Right lobe of liver (tissue), 6 donors: ENCODE results near the gene GSG1L. TPM values are rescaled to one million over a fixed set of nuclear protein-coding genes. Genes with fewer than 3 reads are reported as not detected.

Source experiments
- ATAC-seq, 4 donors: fragments of 200-7000 bp; cut with Tn5 transposase; one replicate each; pipeline ENCODE4 v1.9.1; 2020; ENCODE audit warnings: mild to moderate bottlenecking in 4 of 4, moderate library complexity in 4 of 4
- DNase-seq, 3 donors: peaks; one replicate each; pipeline ENCODE4 v3.0.0-alpha.2; 2020
- H3K27ac ChIP-seq, 3 donors: fragments of 200-600 bp; one replicate each; pipeline ENCODE4 v1.8.0; 2022
- H3K27me3 ChIP-seq, 2 donors: fragments of 200-600 bp; one replicate each; pipeline ENCODE4 v1.8.0; 2022
- H3K36me3 ChIP-seq, 4 donors: fragments of 200-600 bp; sonication (generic) in 1 of 4; one replicate each; pipeline versions ENCODE4 v1.5.1 to v1.8.0; 2017 to 2022; ENCODE audit warnings: control low read depth in 1 of 4
- H3K4me1 ChIP-seq, 4 donors: fragments of 200-600 bp; sonication (generic) in 1 of 4; one replicate each; pipeline versions ENCODE4 v1.5.1 to v1.8.0; 2017 to 2022; ENCODE audit warnings: control low read depth in 1 of 4
- H3K4me3 ChIP-seq, 3 donors: fragments of 200-600 bp; one replicate each; pipeline ENCODE4 v1.8.0; 2022
- H3K9me3 ChIP-seq, 4 donors: fragments of 200-600 bp; sonication (generic) in 1 of 4; one replicate each; pipeline versions ENCODE4 v1.5.1 to v1.8.0; 2017 to 2022; ENCODE audit warnings: control low read depth in 1 of 4
- POLR2A ChIP-seq: fragments of 450-650 bp; IDR thresholded peaks from one replicate; pipeline ENCODE4 v1.6.1; 2017; ENCODE audit warnings: antibody characterized with exemption, mild to moderate bottlenecking
- WGBS: methylation state at CpG from one replicate; pipeline ENCODE4 v1.1.6; 2018; ENCODE audit warnings: low coverage, low lambda C conversion rate; ENCODE audit not compliant: insufficient coverage; ENCODE audit errors: missing lambda C conversion rate; 5-methylcytosine and 5-hydroxymethylcytosine counted together
- intact Hi-C, 2 donors: fragments of 100-400 bp; cut with DNase I; formaldehyde crosslinking; loops; one replicate each; pipeline versions ENCODE4 v1.11.2 to v1.14.1; 2022
- total RNA-seq, 6 experiments: library from RNA; depleted of rRNA in 2 of 6; stranded (reverse); fragments of >200 nt in 2 of 6; fragmentation: NEBNext Ultra II Directional in 3 of 6; extraction: Animal tissue kit (Norgen Biotek cat#: 25700) in 3 of 6; gene quantifications; one replicate each; pipeline versions ENCODE4 v1.1.0 to v1.2.4, GENCODE V29; 2016 to 2023
- TF ChIP-seq, protein P1 (sequence below), 4 donors: fragments of 200-600 bp in 3 of 4; fragments of 450-650 bp in 1 of 4; IDR thresholded peaks; one replicate each; pipeline versions ENCODE4 v1.5.1 to v1.8.0; 2016 to 2022; ENCODE audit warnings: antibody characterized with exemption in 4 of 4, mild to moderate bottlenecking in 2 of 4
- donor health status: DM: no; HTN: yes; CAD: no.
- donor health status: DM: no; HTN: no; CAD: no.
- donor health status: DM: no; HTN: no; CAD: no.
- donor health status: DM: no; HTN: yes; CAD: no.
- donor health status: DM: no; HTN: yes; CAD: no.

Gene GSG1L
- total RNA-seq, 6 experiments from 2014 or later = 0.33 TPM; not detected in 5

DNA sequence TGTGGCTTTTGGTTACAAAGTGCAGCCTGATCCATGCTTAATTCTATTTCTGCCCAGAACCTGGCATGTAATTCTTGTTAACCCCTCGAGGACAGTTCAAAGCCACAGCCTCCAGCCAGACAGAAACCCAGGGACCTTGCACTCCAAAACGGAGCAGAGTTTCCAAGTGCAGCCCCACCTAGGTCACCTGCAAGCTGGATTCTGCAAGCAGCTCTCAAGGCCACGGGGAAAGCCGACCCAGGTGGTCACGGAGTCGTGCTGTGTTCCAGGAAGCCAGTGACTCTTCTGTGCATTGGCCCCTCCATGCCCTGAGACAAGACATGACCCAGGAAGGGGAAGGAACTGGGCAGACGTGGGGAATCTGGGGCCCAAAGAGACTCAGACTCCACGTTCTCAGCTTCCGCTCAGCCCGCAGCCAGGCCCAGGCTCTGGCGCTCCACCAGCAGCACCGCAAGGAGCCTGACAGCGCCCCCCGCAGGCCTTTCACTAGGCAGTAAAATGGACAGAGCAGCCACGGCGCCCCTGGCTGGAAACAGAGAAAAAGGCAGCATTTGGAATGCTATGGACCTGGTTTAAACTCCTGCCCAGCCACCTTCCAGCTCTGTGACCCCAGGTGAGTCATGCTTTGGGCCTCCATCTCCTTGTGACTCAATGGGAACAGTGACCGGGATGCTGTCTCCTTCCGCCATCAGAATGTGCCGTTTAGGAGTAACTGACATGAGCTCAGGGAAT, 27.3 kb upstream of the GSG1L start:
- TF ChIP-seq POLR2A = no peak
- TF ChIP-seq, protein P1, sequence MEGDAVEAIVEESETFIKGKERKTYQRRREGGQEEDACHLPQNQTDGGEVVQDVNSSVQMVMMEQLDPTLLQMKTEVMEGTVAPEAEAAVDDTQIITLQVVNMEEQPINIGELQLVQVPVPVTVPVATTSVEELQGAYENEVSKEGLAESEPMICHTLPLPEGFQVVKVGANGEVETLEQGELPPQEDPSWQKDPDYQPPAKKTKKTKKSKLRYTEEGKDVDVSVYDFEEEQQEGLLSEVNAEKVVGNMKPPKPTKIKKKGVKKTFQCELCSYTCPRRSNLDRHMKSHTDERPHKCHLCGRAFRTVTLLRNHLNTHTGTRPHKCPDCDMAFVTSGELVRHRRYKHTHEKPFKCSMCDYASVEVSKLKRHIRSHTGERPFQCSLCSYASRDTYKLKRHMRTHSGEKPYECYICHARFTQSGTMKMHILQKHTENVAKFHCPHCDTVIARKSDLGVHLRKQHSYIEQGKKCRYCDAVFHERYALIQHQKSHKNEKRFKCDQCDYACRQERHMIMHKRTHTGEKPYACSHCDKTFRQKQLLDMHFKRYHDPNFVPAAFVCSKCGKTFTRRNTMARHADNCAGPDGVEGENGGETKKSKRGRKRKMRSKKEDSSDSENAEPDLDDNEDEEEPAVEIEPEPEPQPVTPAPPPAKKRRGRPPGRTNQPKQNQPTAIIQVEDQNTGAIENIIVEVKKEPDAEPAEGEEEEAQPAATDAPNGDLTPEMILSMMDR (IDR thresholded peaks at IDR 0.05) = no peak
- Histone ChIP-seq H3K4me3 (no peak overlapping the region), H3K9me3 (no peaks in the 10 kb centered on the region), H3K27me3 (no peaks in the 10 kb centered on the region), H3K4me1 (peaks cover 0 to 7% (median 0%) of the 10 kb centered on the region in 4 donors), H3K27ac (no peak overlapping the region), H3K36me3 (no peaks in the 10 kb centered on the region)
- ATAC-seq = no peak
- no peak for DNase-seq
- WGBS = 40% methylated on average over 2 of the region's 19 CpGs
- intact Hi-C loops = no loop called here

DNA sequence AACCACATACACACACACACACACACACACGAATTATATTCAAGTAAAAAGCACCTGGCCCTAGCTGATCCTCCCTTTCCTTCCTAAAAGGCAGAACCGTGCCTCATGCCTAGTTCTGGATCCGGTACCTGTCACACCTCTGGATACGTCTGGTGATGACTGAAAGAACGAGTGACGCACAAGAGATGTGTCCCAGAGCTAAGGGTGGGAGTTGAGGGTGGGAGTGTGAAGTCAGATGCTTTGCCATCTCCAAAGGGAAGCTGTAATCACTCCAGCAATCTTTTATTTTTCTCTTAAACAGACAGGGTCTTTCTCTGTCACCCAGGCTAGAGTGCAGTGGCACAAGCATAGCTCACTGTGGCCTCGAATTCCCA, 26.5 kb upstream of the GSG1L start:
- no peak for TF ChIP-seq POLR2A
- TF ChIP-seq, protein P1 (IDR thresholded peaks at IDR 0.05) = no peak
- WGBS = 90% methylated on average over 7 of the region's 7 CpGs
- DNase-seq = no peak
- Histone ChIP-seq H3K9me3 (no peaks in the 10 kb centered on the region), H3K36me3 (no peaks in the 10 kb centered on the region), H3K27me3 (no peaks in the 10 kb centered on the region), H3K4me1 (peaks cover 0 to 7% (median 0%) of the 10 kb centered on the region in 4 donors), H3K4me3 (no peak overlapping the region), H3K27ac (no peak overlapping the region)
- intact Hi-C loops = no loop called here
- ATAC-seq = no peak

DNA sequence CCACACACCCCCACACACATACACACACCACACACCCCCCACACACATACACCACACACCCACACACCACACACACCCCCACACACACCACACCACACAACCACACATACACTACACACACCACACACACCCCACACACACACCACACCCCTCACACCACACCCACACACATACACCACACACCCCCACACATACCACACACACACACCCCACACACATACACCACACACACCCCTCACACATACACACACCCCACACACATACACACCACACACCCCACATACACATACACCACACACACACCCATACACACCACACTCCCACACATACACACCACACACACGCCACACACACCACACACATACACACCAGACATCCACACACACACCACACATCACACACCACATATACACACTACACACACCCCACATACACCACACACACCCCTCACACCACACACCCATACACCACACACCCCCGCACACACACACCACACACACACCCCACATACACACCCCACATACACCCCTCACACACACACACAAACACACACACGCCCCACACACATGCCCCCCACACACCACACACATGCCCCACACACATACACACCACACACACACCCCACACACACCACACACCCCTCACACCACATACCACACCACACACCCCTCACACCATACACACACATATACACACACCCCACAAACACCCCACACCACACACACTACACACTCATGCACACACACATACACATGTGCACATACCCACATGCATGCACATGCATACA, 25.9 kb upstream of the GSG1L start:
- Histone ChIP-seq H3K4me1 (peaks cover 0 to 7% (median 0%) of the 10 kb centered on the region in 4 donors), H3K27me3 (no peaks in the 10 kb centered on the region), H3K27ac (no peak overlapping the region), H3K36me3 (no peaks in the 10 kb centered on the region), H3K9me3 (no peaks in the 10 kb centered on the region), H3K4me3 (no peak overlapping the region)
- no peak for TF ChIP-seq POLR2A
- TF ChIP-seq, protein P1 (IDR thresholded peaks at IDR 0.05) = no peak
- no peak for ATAC-seq
- DNase-seq = no peak
- intact Hi-C loops = no loop called here
- 88% methylated on average over 3 of the region's 3 CpGs for WGBS

DNA sequence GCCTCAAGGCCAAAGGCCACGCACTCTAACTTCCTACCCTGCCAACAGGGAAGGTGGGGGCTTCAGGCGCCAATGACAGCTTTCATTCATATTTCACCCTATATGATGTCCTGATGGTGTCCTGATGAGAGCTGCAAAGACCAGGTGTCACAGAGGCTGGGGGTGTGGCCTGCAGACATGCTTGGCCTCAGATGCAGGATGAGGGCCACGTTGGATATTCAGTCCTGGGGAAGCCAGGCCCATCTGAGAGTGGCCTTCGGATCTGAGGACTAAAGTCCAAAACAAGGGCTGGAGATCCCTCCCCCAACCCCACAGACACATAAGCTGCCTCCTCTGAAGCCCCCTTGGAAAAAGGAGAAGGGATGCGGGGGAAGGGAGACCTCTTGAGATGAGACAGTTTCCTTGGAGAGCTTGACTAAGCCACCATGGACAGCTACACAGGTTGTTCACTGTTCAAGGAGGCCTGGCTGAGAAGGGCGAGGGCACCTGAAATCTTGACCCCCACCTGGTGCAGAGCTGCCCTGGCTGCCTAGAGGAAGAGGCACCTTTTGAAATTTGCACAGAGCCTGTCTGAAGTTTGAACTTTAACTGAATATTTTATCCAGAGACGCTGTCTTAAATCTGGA, 24.3 kb upstream of the GSG1L start:
- 82% methylated on average over 5 of the region's 7 CpGs for WGBS
- intact Hi-C loops = no loop called here
- Histone ChIP-seq H3K4me1 (peaks cover 0 to 7% (median 0%) of the 10 kb centered on the region in 4 donors), H3K9me3 (no peaks in the 10 kb centered on the region), H3K27ac (no peak overlapping the region), H3K27me3 (no peaks in the 10 kb centered on the region), H3K4me3 (no peak overlapping the region), H3K36me3 (no peaks in the 10 kb centered on the region)
- DNase-seq = no peak
- ATAC-seq = peak in 3 of 4 donors; percentile 32 to 49 (median 46)
- no peak for TF ChIP-seq POLR2A
- TF ChIP-seq, protein P1 (IDR thresholded peaks at IDR 0.05) = no peak
